ENCODE data around the gene C2CD4B. TPM values are rescaled to one million over a fixed set of nuclear protein-coding genes. Genes with fewer than 3 reads are reported as not detected.

Gene C2CD4B
- total and polyA plus RNA-seq, 10 of the 15 experiments (the other 5 are each of a cell fraction or from before 2014, with no cell fraction given) = not detected

- RAD21 ChIA-PET (ENCODE audit: unreplicated experiment) = interaction anchor here (1.1 kb wide), 1 partner anchor 12 kb away, joined by 3 read pairs; no protein-coding TSS in a partner anchor
- POLR2A ChIA-PET = no interaction called here
- no peak for DNase-seq (ENCODE audit: low read depth, low spot score)
- H2AFZ ChIP-seq (ENCODE audit: control insufficient read depth, low read depth, low read length) = no peak overlapping the region
- no peaks in the 10 kb centered on the region for H3K79me2 ChIP-seq (ENCODE audit: control insufficient read depth, insufficient read depth, low read length)
- no peak for FAIRE-seq
- H3K36me3 ChIP-seq (ENCODE audit: control insufficient read depth in 2 of 2, insufficient read depth in 2 of 2, low read length in 1 of 2) = no peaks in the 10 kb centered on the region
- no peaks in the 10 kb centered on the region for H4K20me1 ChIP-seq (ENCODE audit: control insufficient read depth, insufficient read depth)
- no TSS peak for BruUV-seq (replicated peaks)
- H3K27me3 ChIP-seq (replicated peaks in 1 of 2; ENCODE audit: control insufficient read depth in 2 of 2, insufficient read depth in 2 of 2, low read length in 1 of 2) = no peaks in the 10 kb centered on the region
- no peak for TF ChIP-seq MXI1 (IDR thresholded peaks at IDR 0.05; ENCODE audit: low read depth, low read length)
- no peak for TF ChIP-seq RBBP5 (conservative IDR thresholded peaks at IDR 0.05)
- no peak for TF ChIP-seq USF2 (IDR thresholded peaks at IDR 0.05; ENCODE audit: borderline replicate concordance, low read depth, low read length)
- no peak for TF ChIP-seq ELK1 (IDR thresholded peaks at IDR 0.05; ENCODE audit: low read depth, low read length)
- TF ChIP-seq IKZF2 (IDR thresholded peaks at IDR 0.05) = no peak
- no peak for TF ChIP-seq BMI1 (IDR thresholded peaks at IDR 0.05; ENCODE audit: borderline replicate concordance)
- no peak for TF ChIP-seq NFIC (IDR thresholded peaks at IDR 0.05; ENCODE audit: low read depth, low read length)
- TF ChIP-seq ZNF622 (IDR thresholded peaks at IDR 0.05) = no peak
- no peak for TF ChIP-seq JUND (IDR thresholded peaks at IDR 0.05; ENCODE audit: low read depth, low read length)
- no peak for TF ChIP-seq MTA2 (IDR thresholded peaks at IDR 0.05; ENCODE audit: low read depth)
- no peak for TF ChIP-seq MYB (IDR thresholded peaks at IDR 0.05; ENCODE audit: borderline replicate concordance, low read depth, low read length)
- TF ChIP-seq BACH1 (IDR thresholded peaks at IDR 0.05; ENCODE audit: borderline replicate concordance) = no peak
- no peak for TF ChIP-seq ZNF24 (IDR thresholded peaks at IDR 0.05)
- TF ChIP-seq RAD21 (IDR thresholded peaks at IDR 0.05; ENCODE audit: insufficient read depth, low read depth, low read length) = no peak
- no peak for TF ChIP-seq STAT3 (IDR thresholded peaks at IDR 0.05; ENCODE audit: low read depth, low read length)
- TF ChIP-seq SPI1 (IDR thresholded peaks at IDR 0.05; ENCODE audit: borderline replicate concordance, insufficient read depth, low read depth, low read length) = no peak
- ATAC-seq = no peak
- no peak overlapping the region for H3K4me3 ChIP-seq
- in situ Hi-C loops (cut with MboI) = no loop called here
- no peak overlapping the region for H3K27ac ChIP-seq (ENCODE audit: control insufficient read depth, insufficient read depth)
- intact Hi-C loops (cut with micrococcal nuclease; ENCODE audit: unreplicated experiment) = no loop called here
- no peaks in the 10 kb centered on the region for H3K4me1 ChIP-seq (ENCODE audit: control insufficient read depth, insufficient read depth, low read length)
- H3K9ac ChIP-seq (ENCODE audit: control insufficient read depth, insufficient read depth, low read length) = no peak overlapping the region
- no peak overlapping the region for H3K4me2 ChIP-seq (ENCODE audit: control insufficient read depth, insufficient read depth)
- CTCF ChIA-PET = interaction anchor here (1.0 to 2.9 kb wide), 4 partner anchors 39 to 180 kb away, joined by 3 to 20 read pairs (median 7); no protein-coding TSS in a partner anchor
- no peaks in the 10 kb centered on the region for H3K9me3 ChIP-seq (replicated peaks; ENCODE audit: control insufficient read depth, insufficient read depth, low read length)
- SMC1A ChIA-PET (ENCODE audit: uncharacterized antibody, unreplicated experiment) = no interaction called here
- WGBS (ENCODE audit: insufficient coverage, insufficient replicate concordance, low lambda C conversion rate, missing lambda C conversion rate) = 0% methylated on average over 3 of the region's 3 CpGs
These were observed 38.7 kb downstream of the C2CD4B start for GRCh38 chr15:62126364-62126763.
